Osteoblast (primary cell): Measurements from ENCODE around the gene AOAH. TPM values are rescaled to one million over a fixed set of nuclear protein-coding genes. Genes with fewer than 3 reads are reported as not detected.

Experiments used
- DNase-seq: peaks from one replicate; pipeline ENCODE4 v3.0.0; 2011; ENCODE audit warnings: low spot score, mixed read lengths; ENCODE audit not compliant: insufficient read length; ENCODE audit errors: missing footprints
- H2AFZ ChIP-seq: 2 replicates; pipeline ENCODE4 v1.6.0; 2011; ENCODE audit warnings: mild to moderate bottlenecking, low read length
- H3K27ac ChIP-seq: 2 replicates; pipeline ENCODE4 v1.5.1; 2011; ENCODE audit warnings: mild to moderate bottlenecking, low read depth, low read length, moderate library complexity
- H3K27me3 ChIP-seq: 2 replicates; pipeline ENCODE4 v1.6.0; 2012; ENCODE audit warnings: mild to moderate bottlenecking, control low read depth, inconsistent platforms, low read length, moderate library complexity; ENCODE audit not compliant: insufficient read depth
- H3K36me3 ChIP-seq: 2 replicates; pipeline ENCODE4 v1.5.1; 2011; ENCODE audit warnings: mild to moderate bottlenecking, low read length, control low read depth, moderate library complexity; ENCODE audit not compliant: insufficient read depth
- H3K4me1 ChIP-seq: 2 replicates; pipeline ENCODE4 v1.5.1; 2011; ENCODE audit warnings: mild to moderate bottlenecking, low read length, control low read depth, moderate library complexity; ENCODE audit not compliant: insufficient read depth
- H3K4me2 ChIP-seq: 2 replicates; pipeline ENCODE4 v1.6.0; 2011; ENCODE audit warnings: mild to moderate bottlenecking, low read length; ENCODE audit not compliant: insufficient read depth
- H3K4me3 ChIP-seq: fragments of 200-600 bp; sonication (generic); 3 replicates; pipeline ENCODE4 v1.5.1; 2012; ENCODE audit warnings: mild to moderate bottlenecking, low read length, inconsistent platforms; ENCODE audit not compliant: insufficient read depth
- H3K79me2 ChIP-seq: 2 replicates; pipeline ENCODE4 v1.6.0; 2012; ENCODE audit warnings: mild to moderate bottlenecking, low read length, control low read depth, inconsistent platforms; ENCODE audit not compliant: insufficient read depth
- H3K9me3 ChIP-seq: 2 replicates; pipeline ENCODE4 v1.5.1; 2011; ENCODE audit warnings: low read depth, low read length, control low read depth
- H4K20me1 ChIP-seq: 2 replicates; pipeline ENCODE4 v1.6.0; 2012; ENCODE audit warnings: mild to moderate bottlenecking, low read length, control low read depth; ENCODE audit not compliant: insufficient read depth
- CTCF ChIP-seq: IDR thresholded peaks from 2 replicates; pipeline ENCODE4 v1.5.1; 2011; ENCODE audit warnings: mild to moderate bottlenecking, low read depth, low read length, moderate library complexity; ENCODE audit errors: extremely low read depth
- total RNA-seq: library from RNA; depleted of rRNA; stranded (reverse); fragments of >200 nt; gene quantifications from 2 replicates; pipeline ENCODE4 v1.2.3, GENCODE V29; 2012

AOAH gene
- total RNA-seq, 1 donor = under 0.01 TPM

GRCh38 chr7:36604806-36605205 is 119.5 kb downstream of the AOAH start:
- no peaks in the 10 kb centered on the region for H4K20me1 ChIP-seq
- no peak overlapping the region for H3K4me2 ChIP-seq
- no peak overlapping the region for H2AFZ ChIP-seq
- H3K9me3 ChIP-seq = no peaks in the 10 kb centered on the region
- no peaks in the 10 kb centered on the region for H3K79me2 ChIP-seq
- no peak for DNase-seq
- peaks cover 8% of the 10 kb centered on the region for H3K27me3 ChIP-seq
- H3K4me1 ChIP-seq = peaks cover 8% of the 10 kb centered on the region
- no peak overlapping the region for H3K27ac ChIP-seq
- no peak for TF ChIP-seq CTCF
- no peak overlapping the region for H3K4me3 ChIP-seq
- H3K36me3 ChIP-seq = no peaks in the 10 kb centered on the region

DNA sequence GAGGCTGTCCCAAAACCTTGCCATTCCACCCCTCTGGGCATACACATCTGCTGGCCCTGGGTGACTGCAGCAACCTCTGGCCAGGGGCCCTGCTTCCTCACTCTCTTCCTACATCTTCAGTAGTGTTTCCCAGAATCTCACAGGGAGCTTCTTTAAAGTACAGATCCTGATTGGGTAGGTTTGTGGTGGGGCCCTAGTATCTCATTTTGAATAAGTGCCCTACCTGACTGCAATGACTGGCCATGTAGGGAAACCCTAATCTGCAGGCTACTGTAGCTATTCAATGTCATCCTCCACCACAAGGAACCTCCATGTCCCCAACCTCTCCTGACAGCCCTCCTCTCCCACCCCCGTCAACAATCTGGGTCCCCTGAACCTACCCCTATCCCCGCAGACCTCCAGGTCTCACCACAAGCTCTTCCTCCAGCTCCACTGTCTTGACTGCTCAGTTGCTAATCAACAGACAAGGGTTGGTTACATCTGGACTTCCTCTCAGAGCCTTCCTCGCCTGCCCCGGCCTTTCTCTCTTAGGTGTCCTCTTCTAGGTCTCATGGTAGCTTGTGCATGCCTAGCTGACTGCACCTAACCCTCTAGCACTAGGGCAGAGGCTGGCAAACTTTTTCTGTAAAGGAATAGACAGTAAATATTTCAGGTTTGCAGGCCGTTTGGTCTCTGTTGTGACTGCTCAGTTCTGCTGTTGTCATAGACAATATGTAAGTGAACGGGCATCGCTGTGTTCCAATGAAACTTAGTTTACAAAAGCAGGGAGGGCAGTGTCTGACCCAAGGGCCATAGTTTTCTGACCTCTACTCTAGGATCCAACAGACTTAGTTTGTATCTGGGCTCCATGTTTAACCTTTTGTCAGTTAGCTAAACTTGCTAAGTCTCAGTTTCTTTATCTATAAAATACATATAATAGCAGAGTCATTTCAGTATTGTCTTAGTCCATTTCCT is 121.1 kb downstream of the AOAH start:
- H3K4me1 ChIP-seq = peaks cover 8% of the 10 kb centered on the region
- H3K36me3 ChIP-seq = no peaks in the 10 kb centered on the region
- H4K20me1 ChIP-seq = no peaks in the 10 kb centered on the region
- no peak overlapping the region for H2AFZ ChIP-seq
- H3K79me2 ChIP-seq = no peaks in the 10 kb centered on the region
- TF ChIP-seq CTCF = no peak
- no peak overlapping the region for H3K27ac ChIP-seq
- H3K27me3 ChIP-seq = peaks cover 8% of the 10 kb centered on the region
- no peak overlapping the region for H3K4me2 ChIP-seq
- no peak overlapping the region for H3K4me3 ChIP-seq
- DNase-seq = no peak
- H3K9me3 ChIP-seq = no peaks in the 10 kb centered on the region

DNA sequence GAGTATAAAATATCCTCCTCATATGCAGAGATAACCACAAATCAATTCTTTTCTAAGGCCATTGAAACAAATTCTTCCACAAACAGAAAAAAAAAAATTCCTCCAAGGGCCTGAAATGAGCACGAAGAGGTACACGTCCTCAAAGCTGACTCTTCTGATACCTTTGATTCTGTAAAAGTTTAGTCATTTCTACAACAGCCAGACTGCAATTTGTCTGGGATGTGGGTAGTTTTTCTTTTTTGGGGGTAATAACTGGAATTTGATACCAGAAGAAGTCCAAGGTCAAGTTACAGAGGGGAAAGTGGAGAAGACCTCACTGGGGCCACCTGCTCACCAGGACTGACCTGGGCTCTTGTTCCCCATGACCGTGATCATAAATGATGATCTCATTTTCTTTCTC is 121.8 kb downstream of the AOAH start:
- peaks cover 8% of the 10 kb centered on the region for H3K4me1 ChIP-seq
- peaks cover 7% of the 10 kb centered on the region for H3K27me3 ChIP-seq

More for the DNA sequence above, 121.8 kb downstream of the AOAH start:
- Histone ChIP-seq H2AFZ (no peak overlapping the region), H3K79me2 (no peaks in the 10 kb centered on the region), H4K20me1 (no peaks in the 10 kb centered on the region), H3K27ac (no peak overlapping the region), H3K36me3 (no peaks in the 10 kb centered on the region), H3K4me2 (no peak overlapping the region), H3K9me3 (no peaks in the 10 kb centered on the region), H3K4me3 (no peak overlapping the region)
- no peak for DNase-seq
- no peak for TF ChIP-seq CTCF
